Measurements from ENCODE around the gene TEX36.

The TEX36 gene

GRCh38 chr10:125641398-125641797 lies 41.6 kb downstream of the TEX36 start:
- TF ChIP-seq TAF1 (IDR thresholded peaks at IDR 0.05; ENCODE audit: low read depth) (no peak), NFIC (IDR thresholded peaks at IDR 0.05) (no peak), TEAD4 (IDR thresholded peaks at IDR 0.05) (no peak), REST (IDR thresholded peaks at IDR 0.05; ENCODE audit: low read depth) (no peak), MAX (IDR thresholded peaks at IDR 0.05) (no peak), YY1 (IDR thresholded peaks at IDR 0.05; ENCODE audit: low read depth) (no peak), EP300 (IDR thresholded peaks at IDR 0.05; ENCODE audit: borderline replicate concordance) (no peak), CEBPB (IDR thresholded peaks at IDR 0.05) (no peak), USF1 (IDR thresholded peaks at IDR 0.05) (no peak), FOXM1 (IDR thresholded peaks at IDR 0.05; ENCODE audit: borderline replicate concordance, low read depth) (no peak), TCF12 (IDR thresholded peaks at IDR 0.05; ENCODE audit: low read depth) (no peak), EGR1 (IDR thresholded peaks at IDR 0.05) (no peak), CREB1 (IDR thresholded peaks at IDR 0.05; ENCODE audit: low read depth) (no peak), RAD21 (IDR thresholded peaks at IDR 0.05; ENCODE audit: low read depth) (no peak), ZBTB7A (IDR thresholded peaks at IDR 0.05; ENCODE audit: low read depth) (no peak)

GRCh38 chr10:125640653-125641052 lies 42.3 kb downstream of the TEX36 start:
- TF ChIP-seq CEBPB (IDR thresholded peaks at IDR 0.05) = no peak
- TF ChIP-seq YY1 (IDR thresholded peaks at IDR 0.05; ENCODE audit: low read depth) = no peak
- no peak for TF ChIP-seq CREB1 (IDR thresholded peaks at IDR 0.05; ENCODE audit: low read depth)
- no peak for TF ChIP-seq TAF1 (IDR thresholded peaks at IDR 0.05; ENCODE audit: low read depth)
- TF ChIP-seq RAD21 (IDR thresholded peaks at IDR 0.05; ENCODE audit: low read depth) = no peak

GRCh38 chr10:125639846-125640245 lies 43.1 kb downstream of the TEX36 start:
- no peak for TF ChIP-seq RAD21 (IDR thresholded peaks at IDR 0.05; ENCODE audit: low read depth)
- no peak for TF ChIP-seq CEBPB (IDR thresholded peaks at IDR 0.05)
- no peak for TF ChIP-seq USF1 (IDR thresholded peaks at IDR 0.05)
- TF ChIP-seq REST (IDR thresholded peaks at IDR 0.05; ENCODE audit: low read depth) = no peak
- TF ChIP-seq TEAD4 (IDR thresholded peaks at IDR 0.05) = no peak
- TF ChIP-seq ZBTB7A (IDR thresholded peaks at IDR 0.05; ENCODE audit: low read depth) = no peak
- TF ChIP-seq FOXM1 (IDR thresholded peaks at IDR 0.05; ENCODE audit: borderline replicate concordance, low read depth) = no peak
- no peak for TF ChIP-seq TAF1 (IDR thresholded peaks at IDR 0.05; ENCODE audit: low read depth)
- TF ChIP-seq CREB1 (IDR thresholded peaks at IDR 0.05; ENCODE audit: low read depth) = no peak
- TF ChIP-seq TCF12 (IDR thresholded peaks at IDR 0.05; ENCODE audit: low read depth) = no peak
- TF ChIP-seq NFIC (IDR thresholded peaks at IDR 0.05) = no peak
- no peak for TF ChIP-seq YY1 (IDR thresholded peaks at IDR 0.05; ENCODE audit: low read depth)
- TF ChIP-seq EGR1 (IDR thresholded peaks at IDR 0.05) = no peak
- no peak for TF ChIP-seq EP300 (IDR thresholded peaks at IDR 0.05; ENCODE audit: borderline replicate concordance)
- no peak for TF ChIP-seq MAX (IDR thresholded peaks at IDR 0.05)

- TF ChIP-seq YY1 (IDR thresholded peaks at IDR 0.05; ENCODE audit: low read depth) = no peak
- no peak for TF ChIP-seq TEAD4 (IDR thresholded peaks at IDR 0.05)
Measured at GRCh38 chr10:125638555-125638954, 44.4 kb downstream of the TEX36 start.

- peak; percentile 55 for TF ChIP-seq EP300 (IDR thresholded peaks at IDR 0.05; ENCODE audit: borderline replicate concordance)
- no peak for TF ChIP-seq TAF1 (IDR thresholded peaks at IDR 0.05; ENCODE audit: low read depth)
- TF ChIP-seq YY1 (IDR thresholded peaks at IDR 0.05; ENCODE audit: low read depth) = no peak
- no peak for TF ChIP-seq REST (IDR thresholded peaks at IDR 0.05; ENCODE audit: low read depth)
- TF ChIP-seq FOXM1 (IDR thresholded peaks at IDR 0.05; ENCODE audit: borderline replicate concordance, low read depth) = 0 out of 2 replicates have a peak, but pooled peaks have one; percentile 22
- no peak for TF ChIP-seq EGR1 (IDR thresholded peaks at IDR 0.05)
- TF ChIP-seq USF1 (IDR thresholded peaks at IDR 0.05) = no peak
- TF ChIP-seq ZBTB7A (IDR thresholded peaks at IDR 0.05; ENCODE audit: low read depth) = no peak
- no peak for TF ChIP-seq CEBPB (IDR thresholded peaks at IDR 0.05)
- TF ChIP-seq MAX (IDR thresholded peaks at IDR 0.05) = 0 out of 2 replicates have a peak, but pooled peaks have one; percentile 19
- TF ChIP-seq NFIC (IDR thresholded peaks at IDR 0.05) = peak; percentile 14; the same call in 1 of the 2 replicates
- peak; percentile 31; the same call in 1 of the 2 replicates for TF ChIP-seq TCF12 (IDR thresholded peaks at IDR 0.05; ENCODE audit: low read depth)
- peak; percentile 12; the same call in 1 of the 2 replicates for TF ChIP-seq RAD21 (IDR thresholded peaks at IDR 0.05; ENCODE audit: low read depth)
- peak; percentile 34; the same call in 1 of the 2 replicates for TF ChIP-seq TEAD4 (IDR thresholded peaks at IDR 0.05)
- no peak for TF ChIP-seq CREB1 (IDR thresholded peaks at IDR 0.05; ENCODE audit: low read depth)
Measured at GRCh38 chr10:125637496-125637895, 45.5 kb downstream of the TEX36 start.
